OCI-M2 (cell line): ENCODE results near the gene MGME1.

ENCODE experiments used
- DNase-seq: peaks from one replicate; lab custom pipeline; 2025; ENCODE audit not compliant: unreplicated experiment; lab: John Stamatoyannopoulos, UW

MGME1 gene

DNA sequence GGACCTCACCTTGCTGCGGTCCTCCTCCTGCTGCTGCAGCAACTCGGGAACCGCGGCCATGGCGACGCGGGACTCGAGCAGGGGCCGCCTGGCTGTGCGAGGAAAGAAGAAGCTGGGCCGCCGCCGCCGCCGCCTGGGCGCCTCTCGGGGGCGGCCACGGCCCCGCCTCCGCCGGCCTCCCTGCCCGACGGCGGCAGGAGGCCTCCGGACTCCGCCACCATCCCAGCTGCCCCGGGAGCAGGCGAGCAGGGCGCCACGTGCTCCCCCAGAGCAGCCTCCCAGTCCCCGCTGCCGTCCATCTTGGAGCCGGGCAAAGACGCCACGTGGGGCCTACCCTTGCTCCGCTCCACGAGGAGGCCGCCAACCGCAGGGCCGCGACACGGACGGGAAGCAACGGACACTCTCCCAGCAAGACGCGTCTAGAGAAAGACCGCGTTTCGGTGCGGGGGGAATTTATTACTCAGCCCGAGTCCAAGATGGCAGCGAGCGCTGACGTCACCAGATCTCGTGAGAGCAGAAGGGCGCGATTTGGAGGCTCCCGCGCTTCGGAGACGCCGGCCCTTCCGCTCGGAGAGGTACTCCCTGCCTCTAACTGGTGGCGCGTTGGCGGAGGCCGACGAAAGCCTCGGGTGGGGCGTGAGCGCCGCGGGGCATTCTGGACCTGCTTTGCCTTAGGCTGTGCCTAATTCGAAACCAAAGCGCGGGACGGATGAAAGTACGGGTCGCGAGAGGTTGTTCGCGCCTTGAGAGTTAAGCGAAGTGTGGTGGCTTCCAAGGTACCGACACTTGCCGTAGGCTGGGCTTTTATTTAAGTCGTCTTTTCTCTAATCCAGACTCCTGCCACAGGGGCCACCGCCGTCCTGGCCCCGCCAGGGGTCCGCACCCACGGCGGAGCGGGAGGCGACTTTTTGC, at the start of gene MGME1, which contains the start of gene SNX5:
MGME1 (plus strand) TSS at position 653 of the 912 bp plus-strand sequence. CDS start 842 bp downstream, outside the sequence.
SNX5 (minus strand) TSS at position 429 of the 912 bp plus-strand sequence; CDS start at position 60, 369 bp downstream.
- peak; percentile 95 for DNase-seq

GRCh38 chr20:17919149-17919548, 49.7 kb upstream of the MGME1 start:
- DNase-seq = no peak

DNA sequence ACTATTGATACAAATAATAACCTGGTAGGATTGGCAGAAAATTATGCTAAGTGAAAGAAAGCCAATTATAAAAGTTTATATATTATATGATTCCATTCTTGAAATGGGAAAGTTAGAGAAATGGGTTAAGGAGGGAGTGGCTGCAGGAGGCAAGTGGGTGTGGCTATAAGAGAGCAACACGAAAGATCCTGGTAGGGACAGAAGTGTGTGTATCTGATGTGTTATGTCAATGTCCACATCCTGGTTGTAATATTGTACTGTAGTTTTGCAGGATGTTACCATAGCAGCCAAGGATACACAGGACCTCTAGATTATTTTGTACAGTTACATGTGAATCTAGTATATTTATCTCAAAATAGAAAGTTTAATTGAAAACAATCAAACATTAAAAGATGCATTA, 47.0 kb upstream of the MGME1 start:
- no peak for DNase-seq

- DNase-seq = peak; percentile 54
Observed at GRCh38 chr20:17925141-17925939, 43.5 kb upstream of the MGME1 start.

- DNase-seq = no peak
Observed at GRCh38 chr20:17925940-17926300, 42.9 kb upstream of the MGME1 start.

DNA sequence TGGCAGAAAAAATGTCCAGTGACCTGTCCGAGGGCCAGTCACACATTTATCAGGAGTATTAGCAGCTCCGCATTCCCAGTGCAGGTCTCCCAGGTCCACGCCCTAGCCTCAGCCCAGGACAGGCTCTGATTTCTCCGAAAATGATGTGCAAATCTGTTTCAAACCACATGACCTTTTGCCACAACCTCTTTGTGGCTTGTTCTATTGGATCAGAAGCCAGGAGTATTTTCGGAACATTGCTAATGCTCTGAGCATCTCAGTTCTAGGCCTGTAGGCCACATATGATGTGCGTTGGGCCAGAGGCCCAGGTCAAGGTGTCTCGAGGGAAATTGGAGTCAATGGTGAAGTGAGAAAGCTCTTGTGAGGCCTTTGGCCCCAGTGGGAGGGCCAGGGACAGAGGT, 40.6 kb upstream of the MGME1 start:
- no peak for DNase-seq

- DNase-seq = no peak
Observed at GRCh38 chr20:17928633-17929311, 40.0 kb upstream of the MGME1 start.

- no peak for DNase-seq
Observed at GRCh38 chr20:17931513-17931912, 37.3 kb upstream of the MGME1 start.

- DNase-seq = no peak
Observed at GRCh38 chr20:17932396-17932795, 36.4 kb upstream of the MGME1 start.

GRCh38 chr20:17933121-17933520, 35.7 kb upstream of the MGME1 start:
- DNase-seq = no peak

DNA sequence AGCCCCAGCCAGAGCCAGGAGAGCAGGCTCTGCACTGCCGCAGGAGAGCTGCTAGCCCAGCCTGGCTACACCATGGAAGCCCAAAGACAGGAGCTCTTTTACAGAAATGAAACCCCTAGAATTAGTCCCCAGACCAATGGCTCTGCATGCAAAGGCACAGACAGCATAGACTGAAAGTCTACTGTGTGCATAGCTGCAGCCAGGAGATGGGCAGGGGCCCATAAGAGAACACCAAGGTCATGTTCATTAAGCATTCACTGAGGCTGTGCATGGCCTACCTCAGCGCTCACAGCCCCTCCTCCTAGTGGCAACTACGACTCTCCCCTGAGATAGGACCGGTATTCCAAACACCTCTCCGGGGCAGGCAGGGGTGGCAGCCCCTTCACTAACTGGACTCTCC, 35.1 kb upstream of the MGME1 start:
- no peak for DNase-seq

DNA sequence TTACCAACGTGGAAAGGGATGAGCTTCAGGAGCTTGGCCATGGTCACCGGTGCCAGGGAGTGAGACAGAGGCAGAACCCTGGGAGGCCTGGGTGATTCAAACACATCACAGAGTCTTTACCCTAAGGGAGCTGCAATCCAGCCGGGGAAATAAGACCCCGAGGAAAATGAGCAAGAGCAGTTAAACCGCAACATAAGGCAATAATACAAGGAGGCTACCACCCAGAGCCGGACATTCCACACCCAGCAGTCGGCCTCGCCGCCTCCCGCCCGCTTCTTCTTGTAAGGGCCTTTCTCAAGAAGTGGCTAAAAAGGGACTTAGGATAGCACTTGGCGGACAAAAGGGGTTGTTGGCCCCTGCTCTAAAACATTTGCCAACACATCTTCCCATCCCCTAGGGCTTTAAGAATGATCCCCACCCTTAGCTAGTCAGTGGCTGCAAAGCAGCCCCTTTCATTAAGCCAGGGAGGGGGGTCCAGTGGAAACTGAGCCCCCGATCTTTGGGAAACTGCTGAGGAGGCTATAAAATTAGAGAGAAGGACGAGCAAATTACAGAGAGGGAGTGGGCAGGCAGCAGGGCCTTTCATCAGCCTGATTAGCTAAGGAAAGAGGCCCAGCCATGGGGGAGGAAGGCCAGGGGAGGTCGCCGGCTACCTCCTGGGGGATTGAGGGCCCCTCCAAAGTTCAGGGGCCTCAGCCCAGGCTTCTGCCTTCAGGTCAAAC, 34.5 kb upstream of the MGME1 start:
- DNase-seq = no peak

DNA sequence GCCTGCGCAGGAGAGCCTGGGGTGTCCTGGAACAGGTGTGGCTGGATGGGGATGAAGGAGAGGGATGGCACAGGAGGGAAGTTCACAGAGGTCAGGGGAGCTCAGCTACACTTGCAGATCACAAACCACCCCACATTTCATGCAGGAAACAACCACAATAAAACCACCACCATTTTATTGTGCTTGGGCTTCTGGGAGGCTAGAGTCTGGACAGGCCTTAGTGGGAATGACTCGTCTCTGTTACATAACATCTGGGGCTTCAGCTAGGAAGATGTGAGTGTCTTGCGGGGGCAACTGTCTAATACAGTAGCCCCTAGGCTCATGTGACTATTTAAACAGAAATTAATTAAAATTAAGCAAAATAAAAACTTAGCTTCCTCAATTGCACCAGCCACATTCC, 33.6 kb upstream of the MGME1 start:
- no peak for DNase-seq

DNA sequence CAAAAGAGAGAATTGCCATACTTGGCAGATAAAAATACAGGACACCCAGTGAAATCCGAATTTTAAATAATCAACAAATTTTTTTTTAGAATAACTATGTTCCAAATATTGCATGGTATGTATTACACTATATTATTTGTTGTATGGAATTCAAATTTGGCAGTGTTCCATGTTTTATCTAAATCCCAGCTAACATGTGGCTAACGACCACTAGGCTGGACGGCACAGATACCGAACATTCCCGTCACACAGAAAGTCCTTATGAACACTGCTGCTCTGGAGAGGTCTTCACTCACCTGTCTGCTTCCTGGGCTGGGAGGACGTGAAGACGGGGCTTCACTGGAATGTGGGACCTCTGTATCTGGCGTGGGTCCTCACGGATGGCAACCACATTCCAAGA, 33.1 kb upstream of the MGME1 start:
- no peak for DNase-seq

GRCh38 chr20:17936286-17936760, 32.5 kb upstream of the MGME1 start:
- DNase-seq = no peak

- no peak for DNase-seq
Observed at GRCh38 chr20:17936761-17937732, 31.8 kb upstream of the MGME1 start.

- peak; percentile 44 for DNase-seq
Observed at GRCh38 chr20:17938871-17939619, 29.8 kb upstream of the MGME1 start.

DNA sequence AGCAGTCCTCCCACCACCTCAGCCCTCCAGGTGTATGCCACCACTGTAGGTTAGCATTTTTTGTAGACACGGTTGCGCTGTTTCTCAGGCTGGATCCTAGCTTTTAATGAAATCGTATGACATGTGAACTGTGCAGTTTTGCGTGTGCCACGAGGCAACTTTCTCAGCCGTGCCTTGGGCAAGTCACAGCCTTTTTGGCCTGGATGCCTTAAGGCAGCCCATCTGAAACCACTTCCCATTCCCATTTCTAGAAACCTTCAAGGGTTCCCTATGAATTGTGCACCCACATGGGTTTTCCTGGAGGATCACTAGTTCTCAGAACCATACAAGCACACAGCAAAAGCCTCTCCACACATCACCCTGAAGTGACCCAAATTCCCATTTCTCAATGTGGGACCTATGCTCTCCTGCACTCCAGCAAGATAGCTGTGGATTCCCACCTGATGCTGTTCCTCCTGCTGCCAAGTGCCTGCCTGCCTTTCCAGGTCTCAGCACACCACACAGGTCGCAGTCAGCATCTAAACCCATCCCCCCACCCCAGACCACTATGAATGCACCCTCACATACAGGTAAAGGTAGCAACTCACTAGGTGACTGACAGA, 29.1 kb upstream of the MGME1 start:
- DNase-seq = no peak
